GM11168 (cell line): Measurements from ENCODE around the gene CDK18.

Source experiments
- in situ Hi-C: fragments of 300-500 bp; cut with MboI; formaldehyde crosslinking; loops from one replicate; pipeline ENCODE4 v1.12.0; 2022; ENCODE audit warnings: low sequenced_read_pairs; ENCODE audit not compliant: unreplicated experiment

CDK18 gene

DNA sequence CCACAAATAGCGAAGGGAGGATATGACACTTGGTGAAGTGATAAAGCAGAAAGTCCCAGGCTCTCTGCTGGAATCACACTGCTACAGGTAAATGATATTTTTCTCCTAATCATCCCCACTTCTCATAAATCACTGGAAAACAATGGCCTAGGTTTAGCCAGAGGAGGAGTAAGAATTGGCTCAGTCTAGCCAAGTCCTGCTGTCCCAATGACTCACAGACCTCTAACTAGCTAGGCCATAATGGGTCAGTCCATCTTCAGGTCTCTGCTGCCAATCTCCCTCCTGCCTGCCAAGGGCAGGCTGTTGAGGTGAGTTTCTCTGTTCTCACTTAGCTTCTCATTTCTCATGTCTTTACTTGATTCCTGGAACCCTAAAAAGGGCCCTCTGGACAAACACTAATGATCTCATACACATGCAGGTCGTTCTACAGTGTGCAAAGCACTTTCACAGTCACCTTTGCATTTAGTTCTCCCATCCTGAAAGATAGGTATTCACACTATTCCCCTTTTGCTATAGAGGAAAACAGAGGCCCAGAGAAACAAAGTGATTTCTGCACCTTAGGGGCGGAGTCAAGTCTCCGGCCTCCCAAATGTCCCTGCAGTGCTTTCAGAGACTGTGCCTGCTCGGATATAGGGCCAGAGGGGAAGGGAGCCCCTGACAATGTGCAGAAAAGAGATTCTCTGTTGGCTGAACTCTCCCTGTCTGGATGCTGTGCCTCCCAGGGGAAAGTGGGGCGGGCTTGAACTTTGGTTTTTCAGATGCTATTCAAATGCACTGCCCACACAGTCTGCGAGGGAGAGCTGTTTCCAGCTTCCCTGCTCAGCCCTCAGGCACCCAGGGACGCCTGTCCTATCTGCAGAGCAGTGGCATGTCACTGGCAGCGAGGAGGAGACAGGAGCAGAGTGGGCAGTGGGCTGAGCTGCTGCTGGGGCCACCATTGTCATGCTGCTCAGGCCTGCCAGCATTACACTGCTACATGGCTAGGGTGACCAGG, 3.9 kb upstream of the CDK18 start:
- in situ Hi-C loops: no loop called here

DNA sequence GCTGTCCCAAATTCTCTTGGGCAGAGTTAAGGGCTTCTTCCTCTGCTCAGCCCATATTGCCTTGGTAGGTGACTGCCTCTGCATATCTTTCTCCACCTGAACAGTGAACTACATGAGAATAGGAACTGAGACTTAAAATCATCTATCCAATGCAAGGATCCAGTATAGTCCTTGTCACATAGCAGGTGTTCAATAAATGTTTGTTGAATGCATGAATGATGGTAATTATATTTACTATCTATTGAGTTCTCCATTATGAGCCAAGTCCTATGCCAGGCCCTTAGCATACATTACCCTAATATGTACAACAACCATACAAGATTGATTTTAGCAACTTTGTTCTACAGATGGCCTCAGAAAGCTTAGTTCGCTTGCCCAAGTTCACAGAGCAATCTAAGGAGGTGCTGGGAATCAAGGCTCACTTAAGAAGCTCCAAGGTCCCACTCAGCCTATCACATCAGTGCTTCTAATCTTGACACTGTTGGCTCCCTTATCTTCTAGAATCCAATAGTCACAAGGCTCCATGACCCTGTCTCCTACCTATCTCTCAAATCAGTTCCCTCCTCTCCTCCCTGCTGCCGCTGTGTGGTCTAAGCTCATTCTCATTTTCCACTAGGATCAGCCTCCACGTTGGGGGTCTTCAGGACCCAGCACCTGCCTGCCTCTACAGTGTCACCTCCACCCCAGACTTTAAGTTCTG, 2.2 kb upstream of the CDK18 start:
- in situ Hi-C loops: no loop called here

DNA sequence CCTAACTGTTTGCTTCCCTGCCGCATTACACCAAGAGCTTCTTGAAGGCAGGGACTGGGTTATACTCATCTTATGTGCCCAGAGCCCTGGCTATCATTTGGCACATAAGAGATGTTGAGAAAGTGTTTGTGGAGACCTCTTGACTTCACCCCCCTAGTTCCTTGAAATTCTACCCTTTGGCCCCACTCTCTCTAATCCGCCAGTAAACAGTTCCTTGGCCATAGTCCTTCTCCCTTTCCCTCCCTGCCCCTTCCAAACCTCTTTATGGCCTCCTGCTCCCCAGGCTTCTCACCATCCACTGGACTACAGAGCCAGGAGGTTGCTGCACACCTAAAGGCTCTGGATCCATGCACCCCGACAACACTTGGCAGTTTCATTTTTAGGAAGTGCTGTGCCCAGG, 1.5 kb upstream of the CDK18 start:
- in situ Hi-C loops: no loop called here

DNA sequence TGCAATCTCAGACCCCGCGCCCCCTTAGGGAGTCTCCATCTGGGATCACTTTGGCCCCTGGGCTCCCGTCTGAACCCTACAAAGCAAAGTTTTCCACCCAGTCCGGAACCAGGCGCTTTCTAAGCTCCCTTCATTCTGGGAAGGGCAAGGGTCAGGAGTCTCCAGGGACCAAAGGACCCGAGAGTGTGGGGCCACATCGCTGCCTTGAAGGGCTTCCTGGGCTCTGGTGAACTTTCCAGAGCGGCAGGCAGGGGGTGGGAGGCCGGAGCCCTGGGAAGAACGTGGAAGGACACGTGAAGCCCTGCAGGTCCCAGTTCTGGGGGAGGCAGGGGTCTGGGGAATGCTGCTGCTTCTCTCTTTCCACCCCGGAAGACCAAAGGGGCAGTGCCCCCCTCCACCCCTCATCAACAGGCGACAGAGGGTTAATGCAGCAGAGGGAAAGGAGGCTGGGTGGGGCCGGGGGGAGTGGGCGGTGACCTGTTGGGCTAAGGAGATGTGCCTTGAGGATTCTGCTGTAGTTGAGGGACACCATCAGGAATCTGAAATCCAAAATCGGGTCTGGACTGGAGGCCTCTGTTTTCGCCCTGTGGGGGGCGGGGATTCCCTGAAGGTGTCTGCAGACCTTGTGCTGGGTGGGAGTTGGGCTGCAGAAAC, 734 bp downstream of the CDK18 start:
- in situ Hi-C loops: no loop called here

DNA sequence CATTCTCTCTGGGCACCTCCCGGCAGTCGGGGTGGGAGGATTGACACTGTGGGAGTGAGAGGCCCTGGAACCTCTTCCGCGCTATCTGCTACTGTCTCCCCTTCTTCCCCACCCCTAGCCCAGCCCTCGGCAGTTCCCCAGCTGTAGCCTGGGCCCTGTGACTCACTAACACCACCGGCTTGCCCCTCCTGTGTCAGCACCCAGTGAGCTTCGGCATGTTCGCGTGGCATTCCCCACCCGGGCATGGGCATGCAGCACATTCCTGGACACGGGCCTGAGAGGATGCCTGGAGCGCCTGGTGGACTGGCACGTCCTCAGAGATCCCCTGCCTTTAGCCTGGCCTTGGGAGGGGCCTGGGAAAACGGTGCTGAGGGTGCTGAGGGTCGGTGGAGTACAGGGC, 1.3 kb downstream of the CDK18 start:
- in situ Hi-C loops: no loop called here

DNA sequence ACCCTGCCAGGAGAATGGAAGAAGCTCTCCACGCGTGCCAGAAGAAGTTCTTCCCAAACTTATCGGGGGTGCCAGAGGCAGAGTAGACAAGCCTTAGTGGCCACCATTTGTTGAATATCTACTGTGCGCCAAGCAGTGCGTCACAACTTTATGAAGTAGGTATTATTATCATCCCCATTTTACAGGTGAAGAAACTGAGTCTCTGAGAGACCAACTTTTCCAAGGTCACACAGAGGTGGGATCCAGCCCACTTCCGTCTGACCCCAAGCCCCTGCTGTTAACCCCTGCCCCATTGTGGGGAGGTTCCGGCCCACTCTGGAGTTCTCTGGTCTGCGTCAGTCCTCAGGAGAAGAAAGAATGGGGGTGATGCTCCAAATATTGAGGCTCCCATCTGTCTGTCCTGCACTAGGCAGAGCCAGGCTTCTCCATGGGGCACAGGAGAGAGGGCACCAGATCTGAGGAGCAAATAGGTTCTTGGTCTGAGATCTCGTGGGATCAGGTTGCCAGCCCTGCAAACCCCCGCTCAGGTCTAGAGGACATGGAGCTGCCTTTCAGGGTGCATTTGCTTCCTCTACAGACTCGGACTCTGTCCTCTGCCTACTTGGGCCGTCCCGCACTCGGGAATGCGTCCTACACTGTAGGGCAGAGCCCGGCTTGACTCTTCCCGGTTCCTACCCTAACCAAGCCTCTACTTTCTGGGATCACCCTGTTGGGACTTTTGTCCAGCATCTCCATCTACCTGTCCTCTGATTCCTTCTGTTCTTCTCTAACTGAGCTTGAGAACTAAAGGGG, 2.1 kb downstream of the CDK18 start:
- in situ Hi-C loops: no loop called here

DNA sequence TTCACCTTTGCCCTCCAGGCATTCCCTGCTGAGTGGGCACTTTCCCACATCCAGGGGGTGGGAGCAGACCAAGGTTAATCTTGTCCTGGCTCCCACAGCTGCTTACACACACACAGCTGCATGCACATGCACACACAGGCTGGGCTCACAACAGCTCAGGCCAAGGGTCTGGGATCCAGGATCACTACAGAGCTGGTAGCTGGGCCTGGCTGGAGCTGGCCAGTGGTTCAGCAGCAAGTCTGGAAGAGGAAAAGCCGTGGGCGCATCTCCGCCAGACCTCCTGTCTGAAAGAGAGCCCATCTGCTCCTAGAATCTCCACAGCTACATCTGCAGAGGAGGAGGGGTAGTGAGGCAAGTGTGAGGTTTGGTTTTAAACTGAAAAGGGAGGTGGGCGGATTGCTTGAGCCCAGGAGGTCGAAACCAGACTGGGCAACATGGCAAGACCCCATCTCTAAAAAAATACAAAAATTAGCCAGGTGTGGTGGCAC, 3.8 kb downstream of the CDK18 start:
- in situ Hi-C loops: no loop called here

DNA sequence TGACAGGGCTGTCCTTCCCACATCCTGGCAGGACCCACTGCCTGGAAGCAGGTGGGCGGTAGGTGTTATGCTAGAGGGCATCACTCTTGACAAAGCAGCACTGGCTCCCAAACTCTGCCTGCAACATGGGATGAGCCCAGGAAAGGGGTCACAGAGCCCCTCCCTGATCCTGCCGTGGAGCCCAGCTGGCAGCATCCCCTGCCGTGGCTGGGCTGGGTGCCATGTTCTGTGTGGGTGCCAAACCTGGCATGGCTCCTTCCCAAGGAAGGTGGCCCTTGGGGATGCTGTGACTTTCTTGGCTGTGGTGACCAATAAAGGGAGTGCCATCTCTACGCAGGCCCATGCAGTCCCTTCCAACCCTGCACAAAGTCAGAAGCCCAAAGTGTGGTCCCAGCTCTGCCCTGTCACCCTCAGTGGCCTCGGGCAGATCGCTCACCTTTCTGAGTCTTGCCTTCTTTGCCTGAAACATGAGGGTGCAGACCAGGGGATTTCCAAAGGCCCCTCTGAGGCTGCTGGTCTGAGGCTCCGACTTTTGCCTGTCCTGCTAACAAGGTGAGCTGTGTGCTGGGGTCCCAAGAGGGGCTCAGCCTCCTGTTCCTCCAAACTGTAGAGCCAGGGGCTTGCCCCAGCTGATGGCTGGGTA, 6.0 kb downstream of the CDK18 start:
- in situ Hi-C loops: no loop called here

DNA sequence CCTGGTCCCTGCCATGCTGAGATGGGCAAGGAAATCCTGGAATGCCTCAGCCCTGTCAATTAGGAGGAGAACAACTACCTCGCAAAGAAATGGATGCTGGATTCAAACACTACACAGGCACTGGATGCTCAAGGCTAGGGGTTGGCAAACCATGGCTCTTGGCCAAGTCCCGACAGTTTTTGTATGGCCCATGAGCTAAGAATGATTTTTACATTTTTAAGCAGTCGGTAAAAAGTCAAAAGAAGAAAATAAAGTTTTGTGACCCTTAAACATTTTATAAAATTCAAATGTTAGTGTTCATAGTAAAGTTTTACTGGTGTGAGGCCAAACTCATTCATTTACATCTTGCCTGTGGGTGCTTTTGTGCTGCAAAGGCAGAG, 6.5 kb downstream of the CDK18 start:
- in situ Hi-C loops: no loop called here

DNA sequence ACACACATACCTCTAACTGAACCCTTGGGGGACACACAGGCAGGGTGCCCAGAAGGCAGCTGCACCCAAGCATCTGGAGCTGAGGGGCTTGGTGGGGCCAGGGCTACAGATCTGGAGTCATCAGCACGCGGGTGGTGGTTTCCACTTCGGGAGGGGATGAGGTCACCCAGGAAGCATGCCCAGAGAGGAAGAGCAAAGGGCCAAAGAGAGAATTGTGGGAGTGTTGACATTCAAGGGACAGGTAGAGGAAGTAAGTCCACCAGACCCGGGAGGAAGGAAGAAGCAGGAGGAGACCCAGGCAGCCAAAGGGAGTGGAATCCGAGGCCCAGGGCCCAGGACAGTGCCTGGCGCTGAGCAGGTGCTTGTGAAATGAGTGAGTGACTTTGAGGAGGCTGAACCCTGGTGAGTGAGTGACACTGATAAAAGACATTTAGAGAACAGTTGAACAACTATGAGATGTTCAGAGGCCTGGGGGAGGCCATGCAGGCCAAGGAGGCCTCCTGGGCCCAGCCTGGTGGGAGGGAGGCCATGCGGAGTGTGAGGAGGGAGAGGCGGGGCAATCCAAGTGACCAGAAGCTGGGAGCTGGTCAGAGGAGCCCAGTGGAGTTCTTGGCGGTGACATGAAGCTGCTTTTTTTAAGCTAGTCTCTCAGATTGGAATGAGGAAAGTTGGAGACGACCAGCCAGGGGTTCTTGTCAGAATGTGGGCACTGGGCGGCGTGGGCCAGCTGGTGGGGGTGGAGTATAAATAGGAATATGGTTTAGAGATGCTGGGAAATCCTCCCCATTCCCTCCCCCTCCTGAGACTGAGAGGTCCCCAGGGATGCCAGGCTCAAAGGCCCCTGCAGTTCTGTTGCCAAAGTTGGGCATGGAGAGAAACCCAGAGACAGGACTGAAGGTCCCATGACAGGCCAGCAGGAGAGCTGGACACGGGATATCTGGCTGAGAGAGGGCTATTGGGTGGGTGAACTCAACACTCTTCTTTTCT, 7.9 kb downstream of the CDK18 start:
- in situ Hi-C loops: no loop called here

DNA sequence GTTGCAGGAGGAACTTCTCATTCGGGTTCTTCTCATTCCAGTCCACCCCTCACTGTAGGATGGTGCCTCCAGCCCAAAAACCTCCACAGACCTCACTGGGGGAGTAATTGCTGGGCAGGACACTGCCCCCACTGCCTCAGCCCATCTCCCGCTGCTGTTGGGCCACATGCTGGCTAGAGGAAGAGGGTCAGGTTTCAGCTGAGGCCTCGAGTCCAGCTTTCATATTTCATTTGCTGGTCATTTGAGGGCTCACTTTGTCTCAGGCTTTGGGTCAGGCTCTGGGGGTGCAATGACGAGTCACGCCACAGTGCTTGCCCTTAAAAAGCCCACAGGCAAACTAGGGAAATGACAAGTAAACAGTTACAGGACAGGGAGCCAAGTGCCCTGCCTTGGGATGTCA, 9.3 kb downstream of the CDK18 start:
- in situ Hi-C loops: no loop called here

DNA sequence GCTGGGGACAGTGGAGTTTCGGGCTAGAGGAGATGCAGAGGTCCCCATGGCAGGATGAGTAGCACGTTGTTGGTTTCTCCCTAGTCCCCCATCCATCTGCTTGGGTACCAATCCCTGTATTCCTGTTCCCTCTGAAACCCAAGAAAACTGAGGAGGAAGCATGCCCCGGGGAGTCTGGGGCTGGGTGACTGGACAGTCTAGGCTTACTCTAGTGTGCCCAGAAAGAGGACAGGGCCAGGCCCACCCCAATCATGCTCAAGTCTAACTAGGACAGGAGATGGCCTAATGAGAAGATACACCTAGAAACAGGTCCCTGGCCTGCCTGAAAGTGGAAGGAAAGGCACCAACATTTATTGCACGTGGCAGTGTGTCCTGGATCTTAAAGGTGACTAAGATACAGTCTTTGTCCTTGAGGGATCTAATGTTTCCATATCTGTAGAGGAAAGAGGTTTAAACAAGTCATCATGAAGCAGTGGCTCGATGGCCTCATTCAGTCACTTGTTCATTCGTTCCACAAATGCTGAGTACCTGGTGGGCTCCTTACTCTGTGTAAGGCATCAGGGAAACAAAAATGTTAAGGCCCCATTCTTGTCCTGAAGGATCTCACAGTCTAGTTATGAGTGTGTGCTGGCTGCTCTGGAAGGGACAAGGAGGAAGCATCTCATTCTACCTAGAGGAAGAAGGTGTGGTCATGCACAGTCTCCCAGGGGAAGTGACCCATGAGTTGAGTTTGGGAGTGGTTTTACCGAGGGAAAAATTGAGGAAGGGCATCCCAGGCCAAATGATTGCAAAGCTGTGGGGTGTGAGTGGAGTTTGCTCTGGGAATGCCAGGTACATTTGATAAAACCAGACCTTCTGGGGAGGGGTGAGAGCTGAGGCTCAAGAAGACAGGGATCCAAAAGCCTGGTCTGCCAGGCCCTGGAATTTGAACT, 10.0 kb downstream of the CDK18 start:
- in situ Hi-C loops: no loop called here

DNA sequence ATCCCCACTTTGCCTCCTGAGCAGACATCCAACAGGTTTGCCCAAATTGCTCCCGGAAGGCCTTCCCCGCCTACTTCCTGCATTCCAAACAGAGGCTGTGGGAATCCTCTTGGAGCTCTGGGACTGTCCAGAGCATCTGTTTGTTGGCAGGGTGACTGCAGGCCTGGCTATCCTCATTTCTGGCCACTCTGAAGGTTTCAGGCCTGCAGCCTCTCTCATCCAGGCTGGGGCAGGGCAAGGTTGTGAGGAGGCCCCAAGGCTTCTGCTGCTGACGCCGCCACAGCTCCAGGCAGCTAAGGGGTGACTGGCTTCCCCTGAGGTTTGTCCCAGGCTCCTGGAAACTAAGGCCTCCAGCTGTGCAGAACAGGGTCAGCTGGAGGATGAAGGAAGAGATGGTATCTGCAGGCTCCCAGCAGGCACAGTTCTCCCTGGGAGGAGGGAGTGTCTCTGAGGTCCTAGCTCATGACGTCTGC, 11.3 kb downstream of the CDK18 start:
- in situ Hi-C loops: no loop called here

DNA sequence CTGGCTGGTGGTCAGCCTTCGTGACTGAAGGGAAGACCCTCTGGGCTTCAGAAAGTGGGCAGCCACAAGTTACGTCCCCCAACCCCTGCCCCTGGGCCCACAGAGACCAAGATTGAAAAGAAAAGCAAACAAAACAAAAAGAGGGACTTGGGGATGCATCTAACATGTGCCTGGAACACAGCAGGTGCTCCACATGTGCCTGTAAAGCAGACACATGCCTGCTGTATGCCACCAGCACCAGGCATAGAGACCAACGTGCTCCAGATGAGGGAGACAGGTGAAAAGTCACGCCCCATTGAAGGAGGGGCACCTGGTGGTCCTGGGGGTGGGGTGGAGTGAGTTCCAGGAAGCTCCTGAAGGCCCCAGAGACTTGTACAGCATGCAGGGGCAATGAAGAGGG, 11.9 kb downstream of the CDK18 start:
- in situ Hi-C loops: no loop called here

DNA sequence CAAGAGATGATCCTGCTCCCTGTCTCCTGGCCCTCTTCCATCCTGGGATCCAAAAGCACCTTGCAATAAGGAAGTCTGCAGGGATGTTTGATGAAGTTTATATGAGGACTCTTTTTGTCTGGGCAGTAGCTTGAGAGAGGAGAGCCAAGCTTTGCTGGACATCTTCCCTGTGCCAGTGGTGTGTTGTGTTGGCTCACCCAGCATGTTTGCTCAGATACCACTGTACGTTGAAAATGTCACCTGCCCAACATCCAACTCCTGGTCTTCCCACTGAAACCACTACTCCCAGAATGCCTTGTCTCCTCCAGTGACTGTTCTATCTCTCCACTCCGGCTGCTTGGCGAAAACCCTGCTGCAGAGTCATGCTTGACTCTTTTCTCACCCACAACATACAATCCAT, 12.8 kb downstream of the CDK18 start:
- in situ Hi-C loops: no loop called here

DNA sequence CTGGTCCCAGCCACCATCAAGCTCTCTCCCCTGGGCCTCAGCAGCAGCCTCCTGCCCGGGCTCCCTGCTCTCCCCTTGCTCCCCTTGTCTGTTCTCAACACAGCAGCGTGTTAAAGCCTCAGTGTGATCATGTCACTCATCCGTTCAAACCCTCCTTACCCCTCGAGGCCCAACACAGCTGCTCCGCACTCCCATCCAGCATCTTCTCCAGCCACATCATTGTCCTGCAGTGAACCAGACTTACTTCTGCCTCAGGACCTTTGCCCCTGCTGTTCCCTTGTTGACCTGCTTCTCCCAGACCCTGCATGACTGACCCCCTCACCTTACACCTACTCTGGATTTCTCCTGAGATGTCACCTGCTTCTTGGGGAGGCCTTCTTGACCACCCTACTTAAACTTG, 13.3 kb downstream of the CDK18 start:
- in situ Hi-C loops: no loop called here
